Stomach smooth muscle (tissue), 2 donors: Measurements from ENCODE around the gene CDC20.
A peak's percentile ranks its signal among the peaks of the same experiment; 100 is the strongest.

Source experiments
- H3K27ac ChIP-seq: one replicate; pipeline ENCODE4 v1.7.0; 2013; ENCODE audit warnings: mild to moderate bottlenecking, low read length, inconsistent platforms
- H3K27me3 ChIP-seq, 2 donors: one replicate each; pipeline ENCODE4 v1.7.0; 2013; ENCODE audit warnings: low read length in 2 of 2; ENCODE audit not compliant: insufficient read depth in 2 of 2, control insufficient read depth in 1 of 2
- H3K36me3 ChIP-seq, 2 donors: one replicate each; pipeline ENCODE4 v1.7.0; 2013; ENCODE audit warnings: low read length in 2 of 2; ENCODE audit not compliant: control insufficient read depth in 2 of 2, insufficient read depth in 2 of 2
- H3K4me1 ChIP-seq: one replicate; pipeline ENCODE4 v1.7.0; 2013; ENCODE audit warnings: low read length; ENCODE audit not compliant: control insufficient read depth, insufficient read depth
- H3K4me3 ChIP-seq, 2 donors: one replicate each; pipeline ENCODE4 v1.7.0; 2013; ENCODE audit warnings: low read length in 2 of 2
- H3K9ac ChIP-seq, 2 donors: one replicate each; pipeline ENCODE4 v1.7.0; 2013; ENCODE audit warnings: low read length in 2 of 2, mild to moderate bottlenecking in 1 of 2
- H3K9me3 ChIP-seq, 2 donors: one replicate each; pipeline ENCODE4 v1.7.0; 2013; ENCODE audit warnings: low read length in 2 of 2; ENCODE audit not compliant: control insufficient read depth in 2 of 2
- donor health status: healthy.
- donor health status: Pancreatic carcinoma.

CDC20 gene

GRCh38 chr1:43348343-43348808 lies 10.4 kb upstream of the CDC20 start:
- Histone ChIP-seq H3K4me1 (peaks cover 20% of the 10 kb centered on the region), H3K9me3 (no peaks in the 10 kb centered on the region), H3K4me3 (peak overlapping the region; percentile 73 to 79)

GRCh38 chr1:43348809-43349593 lies 9.8 kb upstream of the CDC20 start:
- Histone ChIP-seq H3K4me1 (peaks cover 20% of the 10 kb centered on the region), H3K9ac (peak overlapping the region; percentile 76 to 86), H3K27me3 (no peaks in the 10 kb centered on the region), H3K4me3 (peak overlapping the region; percentile 73 to 79), H3K36me3 (no peaks in the 10 kb centered on the region), H3K9me3 (no peaks in the 10 kb centered on the region), H3K27ac (peak overlapping the region; percentile 82)

More at GRCh38 chr1:43348343-43348808, 10.4 kb upstream of the CDC20 start:
- Histone ChIP-seq H3K36me3 (no peaks in the 10 kb centered on the region), H3K27ac (peak overlapping the region; percentile 82), H3K27me3 (no peaks in the 10 kb centered on the region), H3K9ac (peak overlapping the region; percentile 76 to 86)

GRCh38 chr1:43349594-43350306 lies 9.0 kb upstream of the CDC20 start:
- Histone ChIP-seq H3K27ac (peak overlapping the region; percentile 82), H3K4me3 (peak overlapping the region; percentile 73 to 79), H3K9me3 (no peaks in the 10 kb centered on the region), H3K4me1 (peaks cover 20% of the 10 kb centered on the region), H3K9ac (peak overlapping the region; percentile 76 to 86), H3K36me3 (no peaks in the 10 kb centered on the region), H3K27me3 (no peaks in the 10 kb centered on the region)

GRCh38 chr1:43350976-43351375 lies 7.8 kb upstream of the CDC20 start:
- Histone ChIP-seq H3K9ac (no peak overlapping the region), H3K4me1 (peaks cover 20% of the 10 kb centered on the region), H3K36me3 (no peaks in the 10 kb centered on the region), H3K9me3 (no peaks in the 10 kb centered on the region), H3K27me3 (no peaks in the 10 kb centered on the region), H3K4me3 (no peak overlapping the region), H3K27ac (no peak overlapping the region)

GRCh38 chr1:43351421-43352350 lies 7.1 kb upstream of the CDC20 start:
- H3K27ac ChIP-seq = no peak overlapping the region
- H3K9me3 ChIP-seq = no peaks in the 10 kb centered on the region
- peaks cover 20% of the 10 kb centered on the region for H3K4me1 ChIP-seq
- no peaks in the 10 kb centered on the region for H3K36me3 ChIP-seq
- H3K4me3 ChIP-seq = no peak overlapping the region
- no peak overlapping the region for H3K9ac ChIP-seq
- no peaks in the 10 kb centered on the region for H3K27me3 ChIP-seq

- Histone ChIP-seq H3K9ac (no peak overlapping the region), H3K27me3 (no peaks in the 10 kb centered on the region), H3K4me3 (no peak overlapping the region), H3K9me3 (no peaks in the 10 kb centered on the region), H3K4me1 (peaks cover 20% of the 10 kb centered on the region), H3K36me3 (no peaks in the 10 kb centered on the region), H3K27ac (no peak overlapping the region)
These were observed 6.5 kb upstream of the CDC20 start for GRCh38 chr1:43352351-43352705.

GRCh38 chr1:43352881-43353280 lies 5.9 kb upstream of the CDC20 start:
- H3K27me3 ChIP-seq = no peaks in the 10 kb centered on the region
- no peak overlapping the region for H3K9ac ChIP-seq
- H3K9me3 ChIP-seq = no peaks in the 10 kb centered on the region
- no peak overlapping the region for H3K4me3 ChIP-seq
- H3K4me1 ChIP-seq = peaks cover 22% of the 10 kb centered on the region
- no peak overlapping the region for H3K27ac ChIP-seq
- no peaks in the 10 kb centered on the region for H3K36me3 ChIP-seq

- no peak overlapping the region for H3K9ac ChIP-seq
- no peak overlapping the region for H3K4me3 ChIP-seq
- no peaks in the 10 kb centered on the region for H3K9me3 ChIP-seq
- H3K27ac ChIP-seq = no peak overlapping the region
- no peaks in the 10 kb centered on the region for H3K27me3 ChIP-seq
- peaks cover 19% of the 10 kb centered on the region for H3K4me1 ChIP-seq
- no peaks in the 10 kb centered on the region for H3K36me3 ChIP-seq
These were observed 4.3 kb upstream of the CDC20 start for GRCh38 chr1:43354471-43354870.

GRCh38 chr1:43354936-43355335 lies 3.8 kb upstream of the CDC20 start:
- Histone ChIP-seq H3K4me1 (peaks cover 14% of the 10 kb centered on the region), H3K9ac (no peak overlapping the region), H3K9me3 (no peaks in the 10 kb centered on the region), H3K36me3 (no peaks in the 10 kb centered on the region), H3K27me3 (no peaks in the 10 kb centered on the region), H3K4me3 (no peak overlapping the region), H3K27ac (no peak overlapping the region)

- Histone ChIP-seq H3K27me3 (no peaks in the 10 kb centered on the region), H3K4me3 (no peak overlapping the region), H3K9ac (no peak overlapping the region), H3K9me3 (no peaks in the 10 kb centered on the region), H3K27ac (no peak overlapping the region), H3K36me3 (peaks cover 4 to 8% of the 10 kb centered on the region in 2 donors), H3K4me1 (peaks cover 13% of the 10 kb centered on the region)
These were observed 1.5 kb upstream of the CDC20 start for GRCh38 chr1:43357251-43357650.
